Panc1 (cell line): ENCODE results near the gene PLEKHG4B. TPM values are rescaled to one million over a fixed set of nuclear protein-coding genes. Genes with fewer than 3 reads are reported as not detected.

Source experiments
- ATAC-seq: fragments of 200-7000 bp; cut with Tn5 transposase; 2 replicates; pipeline ENCODE4 v1.9.1; 2020; ENCODE audit warnings: mild to moderate bottlenecking, moderate library complexity
- BruUV-seq: library from RNA; stranded (reverse); fragments of 400-500 nt; replicated peaks from 2 replicates; lab custom pipeline; 2021; lab: Mats Ljungman, UMichigan
- CTCF ChIA-PET: fragments of 300-600 bp; sonication (Branson Sonifier 250); formaldehyde crosslinking; loops from one replicate; lab custom pipeline; 2022; ENCODE audit warnings: antibody characterized with exemption; lab: Charles Lee
- POLR2A ChIA-PET: fragments of 300-600 bp; sonication (Branson Sonifier 250); formaldehyde crosslinking; loops from one replicate; lab custom pipeline; 2022; ENCODE audit warnings: antibody characterized with exemption; lab: Charles Lee
- DNase-seq: peaks from one replicate; pipeline ENCODE4 v3.0.0-alpha.2; 2010; ENCODE audit warnings: low read depth, low spot score
- H3K27ac ChIP-seq: 2 replicates; pipeline ENCODE4 v1.5.1; 2011; ENCODE audit warnings: mild to moderate bottlenecking, low read length, inconsistent platforms
- H3K27me3 ChIP-seq: fragments of 200-500 bp; sonication (Bioruptor generic); 2 replicates; pipeline ENCODE4 v1.6.0; 2014; ENCODE audit warnings: low read length, inconsistent platforms; ENCODE audit not compliant: control insufficient read depth, insufficient read depth
- H3K36me3 ChIP-seq: fragments of 200-500 bp; sonication (Bioruptor generic); 2 replicates; pipeline ENCODE4 v1.5.1; 2014; ENCODE audit warnings: inconsistent platforms, mild to moderate bottlenecking, low read length, moderate library complexity; ENCODE audit not compliant: control insufficient read depth, insufficient read depth
- H3K4me1 ChIP-seq: 2 replicates; pipeline ENCODE4 v1.5.1; 2011; ENCODE audit warnings: inconsistent platforms, mild to moderate bottlenecking, low read length, moderate library complexity; ENCODE audit not compliant: control insufficient read depth, insufficient read depth
- H3K4me3 ChIP-seq, 2 experiments: 2 replicates each; pipeline ENCODE4 v1.5.1; 2011 to 2012; ENCODE audit warnings: low read depth in 2 of 2, low read length in 2 of 2, mild to moderate bottlenecking in 2 of 2, inconsistent platforms in 1 of 2, moderate library complexity in 1 of 2
- H3K9me3 ChIP-seq: fragments of 200-500 bp; sonication (Bioruptor generic); 2 replicates; pipeline ENCODE4 v1.5.1; 2014; ENCODE audit warnings: low read depth, mild to moderate bottlenecking, inconsistent platforms, low read length, moderate library complexity; ENCODE audit not compliant: control insufficient read depth, insufficient read depth
- CTCF ChIP-seq: fragments of 450-650 bp; IDR thresholded peaks from 2 replicates; pipeline ENCODE4 v1.5.1; 2017; ENCODE audit warnings: mild to moderate bottlenecking
- POLR2AphosphoS5 ChIP-seq: IDR thresholded peaks from 2 replicates; pipeline ENCODE4 v1.6.1; 2012; ENCODE audit warnings: mild to moderate bottlenecking, low read depth, low read length, moderate library complexity
- REST ChIP-seq, 2 experiments: IDR thresholded peaks; 2 replicates each; pipeline ENCODE4 v1.6.1; 2011 to 2012; ENCODE audit warnings: low read depth in 2 of 2, control low read depth in 1 of 2, low read length in 1 of 2, mild to moderate bottlenecking in 1 of 2, moderate library complexity in 1 of 2; ENCODE audit not compliant: insufficient read depth in 1 of 2
- SIN3A ChIP-seq: IDR thresholded peaks from 2 replicates; pipeline ENCODE4 v1.6.1; 2012; ENCODE audit warnings: low read depth, mild to moderate bottlenecking, low read length, moderate library complexity, borderline replicate concordance; ENCODE audit not compliant: insufficient read depth
- TCF7L2 ChIP-seq: IDR thresholded peaks from 2 replicates; pipeline ENCODE4 v1.6.1; 2011; ENCODE audit warnings: mild to moderate bottlenecking, low read depth, low read length, inconsistent platforms
- in situ Hi-C: cut with HindIII; loops from 2 replicates; pipeline ENCODE4 v1.10.0; 2016; ENCODE audit warnings: low sequenced_read_pairs, low pct_unique_long_range_greater_than_20kb
- intact Hi-C: fragments of 100-400 bp; cut with micrococcal nuclease; formaldehyde crosslinking; loops from one replicate; pipeline ENCODE4 v1.10.0; 2022; ENCODE audit not compliant: unreplicated experiment
- total RNA-seq: library from RNA; stranded (reverse); gene quantifications from one replicate; pipeline ENCODE4 v1.2.1, GENCODE V29; 2021; ENCODE audit not compliant: unreplicated experiment

Gene PLEKHG4B
- total RNA-seq, 1 experiment from 2014 or later: 8.9 TPM

- peak; percentile 49; the same call in 1 of the 2 replicates for ATAC-seq
- H3K27ac ChIP-seq: no peak overlapping the region
- ChIA-PET POLR2A (no interaction called here), CTCF (no interaction called here)
- H3K4me1 ChIP-seq: peaks cover 18% of the 10 kb centered on the region
- in situ Hi-C loops: no loop called here
- no TSS peak for BruUV-seq
- DNase-seq: no peak
- H3K27me3 ChIP-seq: no peaks in the 10 kb centered on the region; the same call in 1 of the 2 replicates
- no peak for TF ChIP-seq POLR2AphosphoS5
- TF ChIP-seq CTCF: no peak
- no peak for TF ChIP-seq TCF7L2
- no peak for TF ChIP-seq SIN3A
- no peak for TF ChIP-seq REST (IDR thresholded peaks at IDR 0.05; ENCODE audit: insufficient read depth in 1 of 2, low read depth in 2 of 2, low read length in 1 of 2)
- H3K4me3 ChIP-seq: no peak overlapping the region
- H3K36me3 ChIP-seq: no peaks in the 10 kb centered on the region
- intact Hi-C loops: no loop called here
- H3K9me3 ChIP-seq: no peaks in the 10 kb centered on the region
Observed at GRCh38 chr5:85334-85995, 6.5 kb upstream of the PLEKHG4B start.

- no peaks in the 10 kb centered on the region for H3K9me3 ChIP-seq
- no TSS peak for BruUV-seq
- in situ Hi-C loops (no loop called here), intact Hi-C loops (no loop called here)
- H3K27me3 ChIP-seq: peaks cover 3% of the 10 kb centered on the region; the same call in 1 of the 2 replicates
- no peak for TF ChIP-seq TCF7L2
- TF ChIP-seq SIN3A: no peak
- no peak for TF ChIP-seq REST (IDR thresholded peaks at IDR 0.05; ENCODE audit: insufficient read depth in 1 of 2, low read depth in 2 of 2, low read length in 1 of 2)
- TF ChIP-seq POLR2AphosphoS5: no peak
- TF ChIP-seq CTCF: no peak
- no peak overlapping the region for H3K27ac ChIP-seq
- no peak for ATAC-seq
- no peak for DNase-seq
- POLR2A ChIA-PET: no interaction called here
- H3K36me3 ChIP-seq: no peaks in the 10 kb centered on the region
- H3K4me1 ChIP-seq: peaks cover 21% of the 10 kb centered on the region
- no peak overlapping the region for H3K4me3 ChIP-seq
- CTCF ChIA-PET: no interaction called here
Observed at GRCh38 chr5:89337-90286, 2.4 kb upstream of the PLEKHG4B start.
